Activated naive CD4-positive, alpha-beta T cell treated with anti-CD3 and anti-CD28 coated beads, Interleukin-2, amount 50 U/mL, for 72 hours (primary cell): ENCODE measurements around the gene BCAP31. TPM values are rescaled to one million over a fixed set of nuclear protein-coding genes. Genes with fewer than 3 reads are reported as not detected.
"Not testable (repeated sequence)": the region's sequence is repeated elsewhere in the genome, so short reads cannot be mapped to it uniquely, and the experiment has no call there.

Experiments
- ATAC-seq, 2 donors: fragments of 150-1000 bp; cut with Tn5 transposase; 2 replicates each; pipeline ENCODE4 v1.10.0; 2021; ENCODE audit warnings: mild to moderate bottlenecking in 2 of 2, moderate library complexity in 2 of 2
- DNase-seq, 2 donors: peaks; one replicate each; pipeline ENCODE4 v3.0.0; 2021 to 2022; ENCODE audit warnings: low spot score in 2 of 2
- H3K27ac Mint-ChIP-seq, 2 donors: one replicate each; pipeline ENCODE4 v1.8.0; 2022; ENCODE audit warnings: mild to moderate bottlenecking in 2 of 2, mixed read lengths in 2 of 2
- H3K36me3 Mint-ChIP-seq, 2 donors: one replicate each; pipeline ENCODE4 v1.8.0; 2022; ENCODE audit warnings: mixed read lengths in 2 of 2
- H3K9me3 Mint-ChIP-seq, 2 donors: one replicate each; pipeline ENCODE4 v1.8.0; 2022; ENCODE audit warnings: mixed read lengths in 2 of 2
- total RNA-seq, 2 donors: library from RNA; stranded (reverse); gene quantifications; one replicate each; pipeline ENCODE4 v1.2.3, GENCODE V29; 2022

BCAP31 gene
- total RNA-seq, 2 donors from 2014 or later: 67.4 to 92.7 TPM

DNA sequence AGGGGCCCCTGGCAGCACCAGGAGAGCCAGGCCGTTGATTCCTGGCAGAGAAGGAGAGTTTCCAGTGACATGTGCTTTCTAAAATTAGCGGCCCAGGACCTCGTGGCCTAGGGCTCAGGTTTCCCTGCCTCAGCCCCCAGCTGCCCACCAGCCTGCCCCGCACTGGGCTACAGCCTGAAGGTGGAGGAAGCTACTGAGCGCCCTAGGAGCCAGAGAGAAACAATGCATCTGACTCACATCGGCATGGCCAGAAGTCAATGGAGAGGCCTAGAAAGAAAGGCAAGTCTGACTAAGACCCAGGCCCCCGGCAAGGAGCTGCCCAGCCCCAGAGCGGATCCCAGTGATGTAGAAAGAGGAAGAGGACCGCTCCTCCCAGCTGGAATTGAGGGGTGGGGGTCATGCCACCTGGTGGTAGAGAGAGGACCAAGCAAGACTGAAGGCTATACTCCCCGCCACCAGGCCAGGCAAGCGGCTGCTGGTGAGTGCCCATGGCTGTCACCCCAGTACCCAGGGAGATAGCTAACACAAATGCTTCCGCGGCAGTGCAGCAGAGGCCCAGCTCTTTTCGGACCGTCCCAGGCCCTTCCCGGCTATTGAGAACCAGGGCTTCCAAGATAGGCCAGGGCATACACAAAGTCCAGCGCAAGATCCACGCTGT, 18.7 kb downstream of the BCAP31 start:
- peak overlapping the region; percentile 55 to 77 for H3K27ac Mint-ChIP-seq
- not testable (repeated sequence) for ATAC-seq, DNase-seq, H3K9me3 Mint-ChIP-seq, H3K36me3 Mint-ChIP-seq

DNA sequence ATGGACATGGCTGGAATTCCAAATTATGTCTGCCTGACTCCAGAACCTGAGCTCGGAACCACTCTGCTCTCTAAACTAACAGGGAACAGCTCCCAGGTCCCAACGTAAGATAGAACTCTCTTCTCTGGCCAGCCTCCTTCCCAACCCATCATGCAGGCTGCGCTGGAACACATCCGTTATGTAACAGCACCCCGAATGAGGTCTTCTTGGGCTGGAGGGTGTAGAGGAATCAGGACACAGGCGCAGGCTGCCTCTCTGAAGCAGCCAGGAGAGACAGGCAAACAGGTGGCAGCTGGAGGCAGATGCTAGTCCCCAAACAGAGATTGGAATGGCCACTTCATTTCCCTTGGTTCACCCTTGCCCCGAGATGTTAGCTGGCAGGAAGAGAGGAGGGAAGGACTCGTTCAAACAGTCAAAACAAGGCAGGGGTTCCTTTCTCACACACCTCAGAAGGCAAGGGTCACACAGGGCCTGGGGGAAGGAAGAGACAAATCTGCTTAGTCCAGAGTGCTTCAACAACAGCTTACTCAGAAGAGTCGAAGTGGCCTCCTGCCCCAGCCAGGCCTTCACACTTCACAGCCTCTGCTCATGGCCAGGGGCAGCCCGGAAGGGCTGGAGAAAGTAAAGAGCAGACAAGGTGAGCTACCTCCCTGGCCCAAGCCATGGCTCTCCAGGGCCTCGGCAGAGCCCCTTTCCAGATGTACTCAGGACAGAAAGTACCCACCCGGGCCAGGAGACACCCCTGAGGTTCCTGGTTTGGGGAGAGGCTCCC, 19.4 kb downstream of the BCAP31 start:
- ATAC-seq, DNase-seq, H3K36me3 Mint-ChIP-seq, H3K27ac Mint-ChIP-seq, H3K9me3 Mint-ChIP-seq: not testable (repeated sequence)

DNA sequence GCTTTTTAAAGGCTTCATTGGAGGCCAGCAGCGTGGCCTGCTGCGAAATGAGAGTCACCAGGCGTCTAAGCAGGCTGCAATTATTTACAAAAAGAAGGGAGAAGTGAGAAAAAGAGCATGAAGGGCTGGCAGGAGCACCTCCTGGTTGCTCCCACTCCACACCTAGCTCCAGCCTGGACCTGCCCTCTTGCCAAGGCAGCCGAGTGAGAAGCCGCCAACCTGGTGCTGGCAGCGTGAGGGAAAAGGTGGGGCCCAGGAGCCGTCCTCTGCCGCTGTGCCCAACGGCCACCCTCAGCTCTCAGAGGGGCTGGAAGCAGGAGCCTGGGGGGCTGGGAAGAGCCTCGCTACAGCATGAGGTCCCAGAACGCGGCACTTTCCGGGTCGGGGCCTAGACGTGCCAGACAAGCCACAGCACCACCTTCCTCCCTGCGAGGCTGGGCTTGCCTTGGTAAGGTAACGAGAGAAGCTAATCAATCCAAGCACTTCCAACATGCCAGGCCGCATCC, 20.1 kb downstream of the BCAP31 start:
- Mint-ChIP-seq H3K36me3 (no peaks in the 10 kb centered on the region), H3K27ac (no peak overlapping the region), H3K9me3 (no peaks in the 10 kb centered on the region)
- DNase-seq (no peak), ATAC-seq (no peak)

DNA sequence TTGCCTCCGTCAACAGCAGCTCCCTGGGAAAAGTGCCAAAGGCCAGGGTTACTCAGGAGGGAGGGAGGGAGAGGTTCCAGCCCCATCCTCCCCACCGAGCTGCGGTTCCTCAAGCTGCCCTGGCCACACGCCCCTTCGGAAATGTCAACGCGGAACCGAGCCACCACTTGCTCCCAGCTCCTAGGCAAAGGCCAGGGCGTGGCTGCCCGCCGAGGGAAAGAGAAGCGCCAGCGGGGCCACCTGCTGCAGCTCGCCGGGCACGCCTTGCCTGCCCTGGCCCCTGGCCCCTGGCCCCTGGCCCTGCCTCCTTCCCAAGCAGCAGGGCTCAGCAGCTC, 21.2 kb downstream of the BCAP31 start:
- Mint-ChIP-seq H3K27ac (no peak overlapping the region), H3K9me3 (no peaks in the 10 kb centered on the region), H3K36me3 (no peaks in the 10 kb centered on the region)
- DNase-seq (no peak), ATAC-seq (no peak)

DNA sequence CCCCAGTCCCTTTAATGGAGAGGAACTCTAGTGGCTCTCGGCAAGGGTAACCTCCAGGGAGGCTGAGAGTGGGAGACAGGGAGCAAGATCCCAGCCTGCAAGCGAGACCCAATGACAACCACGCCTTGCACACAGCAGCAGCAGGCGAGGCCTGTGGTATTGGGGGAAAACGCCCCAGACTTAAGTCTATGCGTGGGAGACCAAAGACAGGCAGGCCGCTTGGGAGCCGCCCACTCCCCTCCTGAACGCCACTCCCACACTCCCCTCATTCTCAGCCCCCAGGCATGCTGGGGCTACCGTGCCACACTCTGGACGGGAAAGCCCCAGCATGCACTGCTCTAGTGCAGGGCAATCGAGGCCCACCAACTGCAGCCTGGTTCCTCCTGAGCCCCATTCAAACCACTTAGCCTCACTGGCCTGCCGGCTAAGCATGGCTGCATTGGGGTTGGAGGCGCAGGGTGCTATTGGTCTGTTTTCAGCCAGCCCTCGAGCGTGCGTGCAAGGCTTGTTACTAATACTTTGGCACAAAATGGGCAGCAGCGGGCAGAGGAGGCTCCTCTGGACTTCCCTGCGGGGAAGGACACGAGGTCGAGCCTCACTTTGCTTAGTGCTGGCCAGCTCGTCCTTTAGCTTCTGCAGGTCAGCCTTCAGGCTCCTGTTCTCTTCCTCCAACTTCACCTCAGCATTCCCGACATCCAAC, 21.7 kb downstream of the BCAP31 start:
- Mint-ChIP-seq H3K36me3 (no peaks in the 10 kb centered on the region), H3K27ac (no peak overlapping the region), H3K9me3 (no peaks in the 10 kb centered on the region)
- no peak for DNase-seq
- ATAC-seq: no peak

DNA sequence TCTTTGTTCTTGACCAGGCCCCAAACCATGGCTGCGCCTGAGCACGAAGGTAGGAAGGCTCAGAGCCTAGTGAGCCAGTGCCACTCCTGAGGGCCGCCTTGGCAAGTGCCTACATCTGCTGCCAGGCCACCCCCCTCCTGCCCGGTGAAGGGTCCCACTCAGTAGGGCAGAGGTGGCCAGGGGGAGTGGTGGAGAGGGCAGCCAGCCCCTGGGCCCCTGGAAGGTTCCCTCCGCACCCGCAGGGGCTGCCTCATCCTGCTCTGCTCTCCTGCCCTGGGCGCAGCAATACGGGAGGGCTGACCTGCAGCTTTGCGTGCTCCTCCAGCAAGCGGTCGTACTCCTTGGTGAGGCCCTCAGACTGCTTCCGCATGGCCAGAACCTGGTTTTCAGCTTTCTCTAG, 22.5 kb downstream of the BCAP31 start:
- H3K27ac Mint-ChIP-seq: no peak overlapping the region

DNA sequence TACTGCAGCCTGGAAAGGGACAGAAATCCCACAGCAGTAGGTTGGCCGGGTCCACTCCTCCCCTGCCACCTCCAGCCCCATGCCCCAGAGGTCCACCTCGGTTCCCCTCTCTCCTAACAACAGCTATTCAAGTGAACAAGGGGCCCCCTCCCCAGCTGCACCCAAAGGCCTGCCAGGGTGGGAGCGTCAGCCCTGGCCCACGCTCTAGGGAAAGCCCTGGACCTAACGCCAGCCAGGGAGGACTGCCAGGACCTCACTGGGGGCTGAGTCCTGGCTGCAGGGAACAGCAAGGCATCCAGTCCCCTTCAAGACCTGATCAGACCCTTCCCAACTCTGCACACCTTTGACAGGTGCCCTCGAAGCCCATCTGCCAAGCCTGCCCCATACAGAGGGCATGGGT, 23.2 kb downstream of the BCAP31 start:
- DNase-seq: no peak
- H3K27ac Mint-ChIP-seq: no peak overlapping the region
- no peaks in the 10 kb centered on the region for H3K36me3 Mint-ChIP-seq
- H3K9me3 Mint-ChIP-seq: no peaks in the 10 kb centered on the region
- no peak for ATAC-seq

More for the DNA sequence above, 22.5 kb downstream of the BCAP31 start:
- no peaks in the 10 kb centered on the region for H3K36me3 Mint-ChIP-seq
- ATAC-seq: no peak
- no peak for DNase-seq
- no peaks in the 10 kb centered on the region for H3K9me3 Mint-ChIP-seq

DNA sequence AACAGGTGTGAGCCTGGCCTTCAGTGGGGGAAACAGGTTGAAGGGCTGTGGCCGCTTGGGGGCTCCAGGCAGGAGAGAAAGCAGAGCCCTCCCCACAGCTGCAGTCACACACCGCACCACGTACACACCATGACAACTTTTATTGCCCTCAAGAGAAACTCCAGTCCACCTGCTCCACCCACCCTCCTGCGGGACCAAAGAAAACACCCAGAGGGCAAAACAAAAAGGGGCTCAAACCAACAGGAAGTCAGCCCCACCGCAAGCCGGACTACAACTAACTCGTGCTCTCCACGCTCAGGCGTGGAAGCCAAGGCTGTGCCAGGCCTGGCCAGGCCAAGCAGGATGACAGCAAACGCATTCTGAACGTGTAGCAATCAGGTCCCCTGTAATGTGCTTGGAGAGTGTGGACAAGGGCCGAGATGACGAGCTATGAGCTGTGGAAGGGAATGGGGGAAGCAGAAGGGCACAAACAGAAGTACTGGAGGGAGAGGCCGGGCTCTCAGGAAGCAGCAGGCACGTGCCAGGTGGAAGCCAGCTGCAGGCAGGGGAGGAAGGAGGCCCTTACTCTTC, 23.7 kb downstream of the BCAP31 start:
- no peaks in the 10 kb centered on the region for H3K36me3 Mint-ChIP-seq
- no peak for DNase-seq
- no peak for ATAC-seq
- H3K9me3 Mint-ChIP-seq: no peaks in the 10 kb centered on the region
- peak overlapping the region in 1 of 2 donors; percentile 29 for H3K27ac Mint-ChIP-seq

DNA sequence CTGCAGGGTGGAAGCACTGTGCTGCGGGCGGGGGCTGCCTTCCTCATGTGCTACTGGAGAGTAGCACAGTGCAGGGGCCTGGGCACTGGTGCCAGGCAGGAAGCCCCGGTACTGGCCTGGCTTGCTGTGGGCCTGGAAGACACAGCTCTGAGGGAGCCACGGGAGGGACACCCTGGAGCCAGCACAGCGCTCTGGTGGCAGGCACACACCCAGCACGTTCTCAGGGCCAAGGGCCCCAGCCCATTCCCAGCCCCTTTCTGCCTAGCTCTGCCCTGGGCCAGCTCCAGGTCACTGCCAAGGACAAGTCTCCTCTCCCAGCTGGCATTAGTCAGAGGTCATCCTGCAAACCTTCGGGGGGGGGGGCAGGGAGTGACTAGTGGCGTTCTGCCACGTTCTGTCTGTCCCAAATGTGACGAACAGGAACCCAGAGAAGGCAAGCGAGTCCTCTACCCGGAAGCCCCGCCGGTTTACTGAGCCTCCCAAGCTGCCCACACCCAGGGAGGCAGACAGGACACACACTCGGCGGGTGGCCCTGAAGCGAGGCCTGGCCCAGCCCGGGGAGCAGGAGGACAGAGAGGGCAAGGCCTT, 24.3 kb downstream of the BCAP31 start:
- H3K36me3 Mint-ChIP-seq, H3K27ac Mint-ChIP-seq, ATAC-seq, DNase-seq, H3K9me3 Mint-ChIP-seq: not testable (repeated sequence)

DNA sequence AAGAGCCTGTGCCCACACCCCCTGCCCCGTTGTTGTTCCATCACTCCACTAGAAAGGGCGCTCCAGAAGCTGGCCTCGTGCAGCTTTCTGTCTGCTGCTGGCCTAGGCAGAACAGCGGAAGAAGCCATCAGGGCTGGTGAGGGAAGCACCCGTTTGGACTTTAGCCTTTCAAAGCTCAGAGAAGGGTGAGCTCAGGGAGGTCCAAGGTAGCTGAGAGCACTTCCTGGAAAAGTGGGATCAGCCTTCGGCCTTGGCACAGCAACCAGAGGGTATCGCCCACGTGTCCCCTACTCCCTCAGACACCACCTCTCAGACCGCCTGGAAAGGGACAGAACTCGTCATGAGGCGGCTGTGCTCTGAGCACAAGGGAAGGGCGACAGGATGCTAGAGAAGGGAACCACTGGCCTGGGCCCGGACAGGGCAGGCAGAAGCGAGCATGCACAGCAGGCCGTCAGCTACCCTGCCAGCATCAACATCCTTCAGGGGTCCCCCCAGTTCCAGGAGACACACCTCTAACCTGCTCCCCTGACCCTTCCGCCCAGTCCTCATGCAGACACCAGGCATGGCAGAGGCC, 24.9 kb downstream of the BCAP31 start:
- H3K27ac Mint-ChIP-seq, H3K9me3 Mint-ChIP-seq, ATAC-seq, DNase-seq, H3K36me3 Mint-ChIP-seq: not testable (repeated sequence)

DNA sequence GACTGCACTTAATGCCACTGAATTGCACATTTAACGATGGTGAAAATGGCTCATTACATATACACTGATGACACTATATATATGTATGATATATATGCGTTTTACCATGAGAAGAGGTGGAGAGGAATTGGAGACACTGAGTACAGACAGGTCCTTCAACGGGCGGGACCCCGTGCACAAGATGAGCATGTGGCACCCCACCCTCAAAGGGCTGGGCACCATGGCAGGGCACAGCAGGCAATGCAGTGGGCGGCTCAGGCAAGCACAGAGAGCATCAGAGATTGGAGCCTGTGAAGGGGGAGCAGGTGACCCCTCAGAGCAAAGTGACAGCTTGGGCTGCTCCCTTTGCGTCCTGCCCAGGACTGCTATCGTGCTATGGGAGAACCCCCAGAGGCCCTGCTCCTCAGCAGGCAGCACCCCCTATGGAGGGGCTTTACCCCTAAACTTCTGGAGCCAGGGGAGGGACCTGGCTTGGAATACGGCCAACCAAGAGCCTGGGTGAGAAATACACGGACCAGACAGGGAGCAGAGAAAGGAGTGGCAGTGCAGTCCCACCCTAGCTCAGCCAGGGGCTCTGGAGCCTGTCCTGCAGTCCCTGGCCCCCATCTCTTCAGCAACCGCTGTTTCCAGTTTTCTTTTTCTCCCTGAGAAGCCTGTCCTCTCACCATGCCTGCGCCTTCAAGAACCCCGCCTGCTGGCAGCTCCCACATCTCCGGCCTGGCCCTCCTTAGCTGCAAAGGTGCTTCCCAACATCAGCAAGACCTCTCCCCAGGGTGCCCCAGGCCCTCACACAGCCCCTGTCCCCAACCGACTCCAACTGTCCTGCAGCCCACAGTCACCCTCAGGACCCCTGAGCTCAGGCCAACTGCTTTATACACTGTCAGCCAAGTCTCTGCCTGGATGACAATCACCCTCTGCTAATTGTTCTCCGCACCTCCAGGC, 26.0 kb downstream of the BCAP31 start:
- peak overlapping the region in 1 of 2 donors; percentile 11 for H3K27ac Mint-ChIP-seq
- no peaks in the 10 kb centered on the region for H3K36me3 Mint-ChIP-seq
- ATAC-seq (no peak), DNase-seq (no peak)
- no peaks in the 10 kb centered on the region for H3K9me3 Mint-ChIP-seq

DNA sequence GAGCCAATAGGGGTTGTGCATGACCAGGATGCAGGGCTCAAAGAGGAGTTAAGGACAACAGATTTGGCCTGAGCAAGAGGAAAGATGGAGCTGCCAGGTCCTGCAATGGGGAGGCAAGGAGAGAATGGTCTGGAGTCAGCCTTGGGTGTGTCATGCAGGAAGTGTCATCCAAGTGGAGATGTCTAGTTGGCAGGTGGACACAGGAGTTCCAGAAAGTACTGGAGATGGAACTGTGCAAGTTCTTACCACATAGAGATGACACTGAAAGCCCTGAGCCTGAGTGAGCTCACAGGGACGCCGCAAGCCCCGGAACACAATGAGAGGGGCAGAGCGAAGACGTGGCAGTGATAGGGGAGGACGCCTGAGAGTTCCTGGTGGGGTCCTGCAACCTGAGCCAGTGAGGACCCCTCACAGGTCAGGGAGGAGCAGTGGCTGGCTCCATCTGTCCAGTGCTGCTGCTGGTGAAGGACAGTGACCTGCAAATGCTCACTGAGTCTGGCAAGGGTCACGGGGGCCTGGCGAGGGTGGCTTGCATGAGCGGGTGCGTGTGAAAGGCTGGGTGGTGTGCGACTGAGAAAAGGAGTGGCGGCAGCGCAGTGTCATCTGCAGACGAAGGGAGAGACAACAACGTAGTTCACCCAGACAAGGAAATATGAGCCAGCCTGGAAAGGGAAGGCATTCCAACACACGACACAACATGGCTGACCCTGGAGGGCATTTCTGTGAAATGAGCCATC, 27.0 kb downstream of the BCAP31 start:
- not testable (repeated sequence) for DNase-seq, H3K9me3 Mint-ChIP-seq, ATAC-seq, H3K36me3 Mint-ChIP-seq
- peak overlapping the region in 1 of 2 donors; percentile 79 for H3K27ac Mint-ChIP-seq

DNA sequence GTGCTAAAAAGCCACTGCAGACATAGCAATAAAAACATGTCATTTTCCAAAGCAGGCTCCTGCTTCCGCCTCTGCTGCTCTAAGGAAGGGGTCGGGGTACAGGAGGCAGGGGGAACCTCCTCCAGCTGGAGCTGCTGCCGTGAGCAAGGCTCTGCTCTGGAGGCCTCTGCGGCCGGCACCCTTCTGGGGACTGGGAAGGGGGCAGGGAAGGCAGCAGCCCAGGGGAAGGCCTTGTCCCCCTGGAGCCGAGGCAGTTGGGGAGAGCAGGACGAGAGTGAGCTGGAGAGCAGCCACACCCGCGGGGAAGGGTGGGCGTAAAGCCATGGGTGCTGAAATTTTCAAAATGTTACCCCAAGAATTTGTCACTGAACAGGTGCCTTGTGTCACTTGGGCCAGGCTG, 27.6 kb downstream of the BCAP31 start:
- not testable (repeated sequence) for DNase-seq, H3K27ac Mint-ChIP-seq

DNA sequence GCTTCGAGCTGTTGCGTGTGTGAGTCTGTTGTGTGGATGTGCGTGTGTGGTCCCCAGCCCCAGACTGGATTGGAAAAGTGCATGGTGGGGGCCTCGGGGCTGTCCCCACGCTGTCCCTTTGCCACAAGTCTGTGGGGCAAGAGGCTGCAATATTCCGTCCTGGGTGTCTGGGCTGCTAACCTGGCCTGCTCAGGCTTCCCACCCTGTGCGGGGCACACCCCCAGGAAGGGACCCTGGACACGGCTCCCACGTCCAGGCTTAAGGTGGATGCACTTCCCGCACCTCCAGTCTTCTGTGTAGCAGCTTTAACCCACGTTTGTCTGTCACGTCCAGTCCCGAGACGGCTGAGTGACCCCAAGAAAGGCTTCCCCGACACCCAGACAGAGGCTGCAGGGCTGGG, 28.1 kb downstream of the BCAP31 start:
- DNase-seq (no peak), ATAC-seq (no peak)
- Mint-ChIP-seq H3K9me3 (no peaks in the 10 kb centered on the region), H3K27ac (no peak overlapping the region), H3K36me3 (no peaks in the 10 kb centered on the region)

More for the DNA sequence above, 27.6 kb downstream of the BCAP31 start:
- ATAC-seq, H3K9me3 Mint-ChIP-seq, H3K36me3 Mint-ChIP-seq: not testable (repeated sequence)

DNA sequence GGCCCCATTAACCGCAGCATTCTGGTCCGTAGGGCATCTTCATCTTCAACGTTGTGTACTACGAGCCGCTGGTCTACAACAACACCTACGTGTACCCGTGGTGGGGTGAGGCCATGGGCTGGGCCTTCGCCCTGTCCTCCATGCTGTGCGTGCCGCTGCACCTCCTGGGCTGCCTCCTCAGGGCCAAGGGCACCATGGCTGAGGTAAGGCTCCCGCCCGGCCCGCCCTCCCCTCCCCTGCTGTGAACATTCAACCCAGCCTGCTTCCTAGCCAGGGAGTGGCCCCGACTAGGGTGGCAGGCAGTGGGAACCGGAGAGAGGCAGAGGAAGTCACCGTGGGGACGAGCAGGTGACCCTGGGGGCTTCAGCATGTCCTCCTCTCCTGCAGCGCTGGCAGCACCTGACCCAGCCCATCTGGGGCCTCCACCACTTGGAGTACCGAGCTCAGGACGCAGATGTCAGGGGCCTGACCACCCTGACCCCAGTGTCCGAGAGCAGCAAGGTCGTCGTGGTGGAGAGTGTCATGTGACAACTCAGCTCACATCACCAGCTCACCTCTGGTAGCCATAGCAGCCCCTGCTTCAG, 29.4 kb downstream of the BCAP31 start:
- Mint-ChIP-seq H3K36me3 (no peaks in the 10 kb centered on the region), H3K27ac (no peak overlapping the region), H3K9me3 (no peaks in the 10 kb centered on the region)
- ATAC-seq (no peak), DNase-seq (no peak)
